GM19324 (cell line): ENCODE results near the gene NCAPD3.

Experiments
- ATAC-seq: cut with Tn5 transposase; IDR thresholded peaks from one replicate; pipeline ENCODE4 v1.9.1; 2021; ENCODE audit warnings: mild to moderate bottlenecking, moderate library complexity; ENCODE audit not compliant: unreplicated experiment, low FRiP score

The NCAPD3 gene

DNA sequence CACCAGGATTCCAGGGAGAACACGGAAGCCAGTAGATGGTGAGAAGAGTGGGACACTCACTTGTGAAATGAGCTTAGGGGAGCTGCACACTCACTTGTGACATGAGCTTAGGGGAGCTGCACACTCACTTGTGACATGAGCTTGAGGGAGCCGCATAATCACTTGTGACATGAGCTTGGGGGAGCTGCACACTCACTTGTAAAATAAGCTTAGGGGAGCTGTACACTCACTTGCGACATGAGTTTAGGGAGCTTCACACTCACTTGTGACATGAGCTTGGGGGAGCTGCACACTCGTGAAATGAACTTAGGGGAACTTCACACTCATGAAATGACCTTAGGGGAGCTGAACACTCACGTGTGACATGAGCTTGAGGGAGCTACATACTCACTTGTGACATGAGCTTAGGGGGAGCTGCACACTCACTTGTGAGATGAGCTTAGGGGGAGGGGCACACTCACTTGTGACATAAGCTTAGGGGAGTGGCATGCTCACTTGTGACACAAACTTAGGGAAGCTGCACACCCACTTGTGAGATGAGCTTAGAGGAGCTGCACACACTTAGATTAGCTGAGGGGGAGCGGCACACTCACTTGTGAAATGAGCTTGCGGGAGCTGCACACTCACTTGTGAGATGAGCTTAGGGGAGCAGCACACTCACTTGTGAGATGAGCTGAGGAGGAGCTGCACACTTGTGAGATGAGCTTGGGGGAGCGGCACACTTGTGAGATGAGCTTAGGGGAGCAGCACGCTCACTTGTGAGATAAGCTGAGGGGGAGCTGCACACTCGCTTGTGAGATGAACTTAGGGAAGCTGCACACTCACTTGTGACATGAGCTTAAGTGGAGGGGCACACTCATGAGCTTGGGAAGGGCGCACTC lies 59.0 kb downstream of the NCAPD3 start:
- ATAC-seq, result no peak

DNA sequence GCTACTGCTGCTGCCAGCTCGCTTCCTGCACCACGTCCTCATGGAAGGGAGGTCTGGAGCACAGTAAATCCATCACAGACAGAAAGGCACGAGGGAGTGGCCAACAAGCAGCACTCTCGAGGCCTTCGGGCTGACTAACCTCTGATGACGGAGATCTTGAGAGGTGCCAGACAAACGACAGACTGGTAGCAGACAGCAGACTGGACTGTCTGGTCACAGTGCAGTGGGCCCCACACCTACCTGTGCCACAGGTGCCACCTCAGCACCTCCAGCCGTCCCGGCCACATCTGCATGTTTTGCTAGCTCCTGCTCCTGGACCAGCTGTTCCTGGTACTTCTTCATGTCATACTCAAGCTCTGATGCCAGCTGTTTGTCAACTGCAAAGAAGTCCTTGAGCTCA lies 64.1 kb downstream of the NCAPD3 start:
- no peak for ATAC-seq

DNA sequence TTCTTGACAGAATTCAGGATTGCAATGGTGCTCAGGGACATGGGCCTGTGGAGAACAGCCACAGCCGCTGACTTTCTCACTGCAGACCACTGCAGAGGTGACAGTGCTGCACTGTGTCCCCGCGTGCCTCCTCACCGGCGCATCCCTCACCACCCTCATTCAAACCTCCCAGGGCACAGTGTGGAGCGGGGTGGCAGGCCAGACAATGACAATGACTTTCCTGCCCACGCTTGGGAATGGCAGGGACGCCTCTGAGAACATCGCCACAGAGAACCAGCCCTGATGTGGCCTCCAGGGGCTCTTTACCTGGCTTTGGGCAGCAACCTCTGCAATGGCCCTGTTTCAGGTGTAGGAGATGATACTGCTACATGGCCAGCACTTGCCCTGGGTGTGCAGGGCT lies 65.7 kb downstream of the NCAPD3 start:
- no peak for ATAC-seq

DNA sequence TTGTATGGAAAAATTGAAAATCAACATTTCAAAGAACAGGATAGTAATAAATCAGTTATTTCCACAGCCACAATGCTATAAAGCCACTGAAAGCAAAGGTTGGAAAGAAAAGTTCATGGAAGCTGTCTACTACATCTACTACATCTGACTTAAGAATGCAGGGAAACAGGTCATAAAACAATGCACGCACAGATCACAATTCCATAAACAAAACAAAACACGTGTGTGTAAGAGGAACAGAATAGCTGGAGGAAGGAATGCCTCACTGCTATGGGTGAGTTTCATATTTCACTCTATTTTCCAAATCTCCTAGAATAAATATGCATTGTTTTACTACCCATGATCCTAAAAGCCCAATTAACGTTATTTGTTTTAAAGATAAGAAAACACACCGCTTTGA lies 66.3 kb downstream of the NCAPD3 start:
- ATAC-seq, result no peak

DNA sequence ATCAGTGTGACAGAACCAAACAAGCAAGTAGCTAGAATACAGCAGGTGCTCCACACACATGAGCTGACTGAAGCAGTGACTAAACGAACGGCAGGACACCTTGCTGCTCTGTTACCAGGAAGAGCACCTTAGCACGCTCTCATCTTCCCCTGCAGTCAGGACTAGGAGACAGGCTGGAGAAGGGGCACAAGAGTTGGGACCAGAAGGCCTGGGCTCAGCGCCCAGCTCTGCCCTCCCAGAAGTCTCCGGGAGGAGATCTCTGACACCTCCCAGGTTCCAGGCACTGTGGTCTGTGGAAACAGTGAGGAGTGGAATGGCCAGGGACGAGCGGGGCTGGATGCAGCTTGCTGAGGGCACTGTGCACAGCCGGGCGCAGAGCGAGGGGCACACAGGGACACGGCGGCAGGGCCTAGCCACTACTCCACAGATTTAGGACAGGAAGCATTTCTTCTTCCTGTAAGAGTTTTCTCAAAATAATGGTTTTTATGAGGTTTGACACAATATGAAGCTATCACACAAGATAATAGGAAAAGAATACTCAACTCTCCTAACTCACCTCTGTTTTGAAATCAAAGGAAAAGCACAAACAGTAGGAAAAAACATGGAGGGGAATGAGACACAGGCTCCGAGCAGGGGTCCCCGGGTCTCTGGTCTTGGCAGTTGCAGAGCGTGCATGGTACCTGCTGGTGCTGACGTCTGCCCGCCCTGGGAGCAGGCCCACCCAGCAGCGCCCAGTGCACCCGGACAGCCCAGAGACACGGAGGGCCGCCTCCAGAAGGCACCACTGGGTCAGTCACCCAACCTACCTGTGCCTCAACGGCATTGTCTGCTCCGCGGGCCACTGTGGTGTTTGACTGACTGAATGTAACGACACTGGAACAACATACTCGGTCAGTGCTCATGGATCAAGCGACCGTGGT lies 67.6 kb downstream of the NCAPD3 start:
- ATAC-seq, result no peak

DNA sequence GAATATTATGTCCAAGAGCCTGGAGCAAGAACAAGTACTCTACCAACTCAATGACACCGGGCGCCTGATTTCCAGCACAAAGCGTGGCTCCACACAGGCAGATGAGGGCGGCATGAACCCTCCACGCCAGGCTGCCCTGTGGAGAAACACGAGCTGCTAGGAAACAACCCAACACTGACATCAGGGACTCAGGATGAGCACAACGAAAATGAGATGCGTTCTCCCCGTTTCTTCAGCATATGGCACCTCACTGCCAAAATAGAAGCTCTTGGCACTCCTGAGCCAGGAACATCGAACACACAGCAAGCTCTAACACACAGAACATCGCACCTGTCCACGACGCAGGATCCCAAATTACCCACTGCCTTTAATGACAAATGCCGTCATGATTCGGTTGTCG lies 68.3 kb downstream of the NCAPD3 start:
- ATAC-seq, result no peak

DNA sequence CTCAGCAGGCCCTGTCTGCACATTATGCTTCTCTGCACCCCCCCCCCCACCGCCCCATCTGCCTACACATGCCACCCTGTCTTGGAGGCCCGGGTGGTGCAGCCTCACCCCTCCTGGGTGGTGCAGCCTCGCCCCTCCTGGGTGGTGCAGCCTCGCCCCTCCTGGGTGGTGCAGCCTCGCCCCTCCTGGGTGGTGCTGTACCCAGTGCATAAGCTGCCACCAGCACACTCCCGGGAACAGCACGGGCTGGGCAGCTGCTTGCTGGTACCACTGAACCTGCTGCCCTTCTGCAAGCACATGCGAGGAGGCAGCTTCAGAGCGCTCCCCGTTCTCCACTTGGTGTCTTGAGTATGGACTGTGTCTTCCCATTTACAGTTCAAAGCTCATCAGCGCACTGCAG lies 69.3 kb downstream of the NCAPD3 start:
- no peak for ATAC-seq

DNA sequence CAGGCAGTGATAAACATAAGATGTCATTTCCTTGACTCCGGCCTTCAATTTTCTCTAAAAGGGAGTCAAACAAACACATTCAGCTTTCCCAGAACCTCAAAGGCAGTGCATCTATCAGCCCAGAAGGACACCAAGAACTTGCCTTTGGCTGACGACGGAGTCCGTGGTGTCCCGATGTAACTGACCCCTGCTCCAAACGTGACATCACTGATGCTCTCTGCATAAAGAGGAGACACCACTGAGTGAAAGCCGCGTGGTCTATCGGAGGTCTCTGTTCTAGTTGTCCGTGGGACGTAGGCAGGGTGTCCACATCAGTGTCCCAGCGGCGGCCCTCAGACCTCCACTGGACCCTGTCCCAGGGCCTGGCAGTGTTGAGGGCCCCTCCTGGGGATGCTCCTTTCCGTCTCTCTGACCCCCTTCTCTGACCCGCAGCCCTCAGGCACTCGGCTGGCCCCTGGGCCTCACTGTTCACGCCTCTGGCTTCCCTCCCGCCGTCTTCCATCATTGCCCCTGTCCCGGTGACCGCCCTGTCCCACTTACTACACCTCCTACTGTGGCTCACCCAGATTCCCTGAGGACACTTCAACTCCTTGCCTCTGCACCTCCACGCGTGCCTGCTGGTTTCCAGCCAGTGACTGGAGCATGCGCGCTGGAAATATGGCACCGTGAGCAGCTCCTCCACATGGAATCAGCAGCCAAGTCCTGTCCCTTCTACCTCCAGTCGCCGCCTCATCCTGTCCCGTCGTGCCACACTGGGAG lies 70.4 kb downstream of the NCAPD3 start:
- ATAC-seq, result no peak

DNA sequence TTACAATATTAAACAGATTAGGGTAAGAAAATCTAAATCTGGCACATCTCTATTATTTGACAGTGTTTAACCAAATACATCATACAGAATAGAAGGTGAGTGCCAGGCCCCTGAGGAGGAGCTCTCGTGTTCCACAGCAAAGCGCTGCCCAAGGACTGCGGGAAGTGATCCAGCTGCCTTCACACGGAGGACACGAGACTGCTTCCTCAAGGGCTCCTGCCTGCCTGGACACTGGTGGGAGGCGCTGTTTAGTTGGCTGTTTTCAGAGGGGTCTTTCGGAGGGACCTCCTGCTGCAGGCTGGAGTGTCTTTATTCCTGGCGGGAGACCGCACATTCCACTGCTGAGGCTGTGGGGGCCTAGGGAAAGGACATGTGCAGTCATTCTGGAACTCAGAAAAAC lies 71.1 kb downstream of the NCAPD3 start:
- no peak for ATAC-seq

DNA sequence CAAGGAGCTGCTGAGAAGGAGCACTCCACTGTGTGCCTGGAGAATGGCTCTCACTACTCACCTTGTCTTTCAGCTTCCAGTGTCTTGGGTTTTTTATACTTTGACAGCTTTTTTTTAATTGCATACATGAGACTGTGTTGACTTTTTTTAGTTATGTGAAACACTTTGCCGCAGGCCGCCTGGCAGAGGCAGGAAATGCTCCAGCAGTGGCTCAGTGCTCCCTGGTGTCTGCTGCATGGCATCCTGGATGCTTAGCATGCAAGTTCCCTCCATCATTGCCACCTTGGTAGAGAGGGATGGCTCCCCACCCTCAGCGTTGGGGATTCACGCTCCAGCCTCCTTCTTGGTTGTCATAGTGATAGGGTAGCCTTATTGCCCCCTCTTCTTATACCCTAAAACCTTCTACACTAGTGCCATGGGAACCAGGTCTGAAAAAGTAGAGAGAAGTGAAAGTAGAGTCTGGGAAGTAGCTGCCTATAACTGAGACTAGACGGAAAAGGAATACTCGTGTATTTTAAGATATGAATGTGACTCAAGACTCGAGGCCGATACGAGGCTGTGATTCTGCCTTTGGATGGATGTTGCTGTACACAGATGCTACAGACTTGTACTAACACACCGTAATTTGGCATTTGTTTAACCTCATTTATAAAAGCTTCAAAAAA lies 72.6 kb downstream of the NCAPD3 start:
- ATAC-seq, result no peak

DNA sequence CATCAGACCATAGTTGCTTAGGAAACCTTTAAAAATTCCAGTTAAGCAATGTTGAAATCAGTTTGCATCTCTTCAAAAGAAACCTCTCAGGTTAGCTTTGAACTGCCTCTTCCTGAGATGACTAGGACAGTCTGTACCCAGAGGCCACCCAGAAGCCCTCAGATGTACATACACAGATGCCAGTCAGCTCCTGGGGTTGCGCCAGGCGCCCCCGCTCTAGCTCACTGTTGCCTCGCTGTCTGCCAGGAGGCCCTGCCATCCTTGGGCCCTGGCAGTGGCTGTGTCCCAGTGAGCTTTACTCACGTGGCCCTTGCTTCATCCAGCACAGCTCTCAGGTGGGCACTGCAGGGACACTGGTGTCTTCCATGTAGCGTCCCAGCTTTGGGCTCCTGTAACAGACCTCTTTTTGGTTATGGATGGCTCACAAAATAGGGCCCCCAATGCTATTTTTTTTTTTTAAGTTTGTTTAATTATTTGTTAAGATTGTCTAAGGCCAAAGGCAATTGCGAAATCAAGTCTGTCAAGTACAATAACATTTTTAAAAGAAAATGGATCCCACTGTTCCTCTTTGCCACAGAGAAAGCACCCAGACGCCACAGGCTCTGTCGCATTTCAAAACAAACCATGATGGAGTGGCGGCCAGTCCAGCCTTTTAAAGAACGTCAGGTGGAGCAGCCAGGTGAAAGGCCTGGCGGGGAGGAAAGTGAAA lies 73.4 kb downstream of the NCAPD3 start:
- no peak for ATAC-seq

DNA sequence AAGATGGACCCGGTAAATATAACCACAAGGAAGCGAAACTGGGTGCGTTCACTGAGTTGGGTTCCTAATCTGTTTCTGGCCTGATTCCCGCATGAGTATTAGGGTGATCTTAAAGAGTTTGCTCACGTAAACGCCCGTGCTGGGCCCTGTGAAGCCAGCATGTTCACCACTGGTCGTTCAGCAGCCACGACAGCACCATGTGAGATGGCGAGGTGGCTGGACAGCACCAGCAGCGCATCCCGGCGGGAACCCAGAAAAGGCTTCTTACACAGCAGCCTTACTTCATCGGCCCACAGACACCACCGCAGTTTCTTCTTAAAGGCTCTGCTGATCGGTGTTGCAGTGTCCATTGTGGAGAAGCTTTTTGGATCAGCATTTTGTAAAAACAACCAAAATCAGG lies 74.4 kb downstream of the NCAPD3 start:
- ATAC-seq, result no peak

DNA sequence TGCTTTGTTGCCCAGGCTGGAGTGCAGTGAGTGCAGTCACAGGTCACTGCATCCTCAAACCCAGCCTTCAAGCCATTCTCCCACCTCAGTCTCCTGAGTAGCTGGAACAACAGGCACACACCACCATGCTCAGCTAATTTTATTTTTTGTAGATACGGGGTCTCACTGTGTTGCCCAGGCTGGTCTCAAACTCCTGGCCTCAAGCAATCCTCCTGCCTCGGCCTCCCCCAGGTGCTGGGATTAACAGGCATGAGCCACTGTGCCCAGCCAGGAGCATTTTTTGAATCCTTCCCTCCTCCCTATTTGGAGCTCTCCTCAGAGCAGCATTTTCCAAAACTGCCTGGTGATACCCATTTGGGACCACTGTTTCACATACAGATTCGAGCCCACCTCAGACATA lies 77.2 kb downstream of the NCAPD3 start:
- no peak for ATAC-seq

DNA sequence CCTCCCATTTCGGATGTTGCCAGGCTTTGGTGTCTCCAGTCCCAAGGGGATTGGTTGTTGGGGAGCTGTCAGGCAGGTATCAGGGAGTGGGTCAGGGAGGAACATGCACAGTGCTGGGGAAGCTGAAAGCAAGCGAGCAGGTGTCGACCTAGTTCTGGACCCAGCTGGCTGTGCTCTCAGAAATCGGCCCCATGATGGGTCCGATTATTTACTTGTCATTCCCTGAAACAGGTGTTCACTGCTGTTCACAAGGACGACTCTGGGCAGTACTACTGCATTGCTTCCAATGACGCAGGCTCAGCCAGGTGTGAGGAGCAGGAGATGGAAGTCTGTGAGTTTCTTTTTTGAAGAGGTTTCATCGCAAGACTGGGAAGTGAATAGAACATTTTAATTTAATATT lies 78.1 kb downstream of the NCAPD3 start:
- ATAC-seq, result no peak

DNA sequence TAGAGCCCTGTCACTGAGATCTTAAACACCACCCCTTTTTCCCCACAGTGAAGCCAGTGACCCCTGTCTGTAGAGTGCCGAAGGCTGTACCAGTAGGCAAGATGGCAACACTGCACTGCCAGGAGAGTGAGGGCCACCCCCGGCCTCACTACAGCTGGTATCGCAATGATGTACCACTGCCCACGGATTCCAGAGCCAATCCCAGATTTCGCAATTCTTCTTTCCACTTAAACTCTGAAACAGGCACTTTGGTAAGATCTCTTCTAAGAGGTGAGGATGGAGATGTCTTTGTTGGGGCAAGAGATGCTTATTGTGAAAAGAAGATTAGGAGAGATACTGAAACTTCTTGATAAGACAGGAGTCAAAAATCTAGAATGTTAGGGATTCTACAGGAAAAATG lies 79.0 kb downstream of the NCAPD3 start:
- ATAC-seq, result no peak

DNA sequence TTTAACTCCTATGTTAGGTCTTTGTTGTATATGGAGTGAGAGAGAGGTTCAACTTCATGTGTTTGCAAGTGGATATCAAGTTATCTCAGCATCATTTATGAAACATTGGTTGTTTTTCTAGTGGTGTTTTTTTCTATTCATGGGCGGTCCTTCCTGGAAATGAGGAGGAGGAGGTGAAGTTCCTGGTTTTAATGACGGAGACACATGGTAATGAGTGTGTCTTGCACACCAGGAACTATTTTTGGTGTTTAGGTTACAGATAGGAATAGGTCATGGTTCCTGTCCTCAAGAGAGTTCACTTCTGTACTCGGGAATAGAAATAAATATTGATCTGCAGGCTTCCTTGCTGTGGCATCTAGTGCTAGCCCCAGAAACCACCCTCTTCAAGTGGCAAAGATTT lies 80.0 kb downstream of the NCAPD3 start:
- no peak for ATAC-seq

DNA sequence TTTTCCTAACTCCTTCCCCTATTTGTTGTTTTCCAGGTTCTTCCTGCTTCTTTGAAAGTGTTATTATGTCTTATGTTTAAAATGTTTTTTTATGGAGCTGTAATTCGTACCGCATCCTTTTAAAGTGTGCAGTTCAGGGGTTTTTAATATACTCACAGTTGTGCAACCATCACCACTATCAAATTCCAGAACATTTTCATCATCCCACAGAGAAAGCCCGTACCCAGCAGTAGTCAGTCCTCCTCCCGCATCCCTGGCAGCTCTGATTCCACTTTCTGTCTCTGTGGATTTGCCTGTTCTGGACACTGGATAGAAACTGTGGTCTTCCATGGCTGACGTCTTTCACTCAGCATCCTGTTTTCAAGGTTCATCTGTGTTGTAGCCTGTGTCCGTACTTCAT lies 81.2 kb downstream of the NCAPD3 start:
- no peak for ATAC-seq

DNA sequence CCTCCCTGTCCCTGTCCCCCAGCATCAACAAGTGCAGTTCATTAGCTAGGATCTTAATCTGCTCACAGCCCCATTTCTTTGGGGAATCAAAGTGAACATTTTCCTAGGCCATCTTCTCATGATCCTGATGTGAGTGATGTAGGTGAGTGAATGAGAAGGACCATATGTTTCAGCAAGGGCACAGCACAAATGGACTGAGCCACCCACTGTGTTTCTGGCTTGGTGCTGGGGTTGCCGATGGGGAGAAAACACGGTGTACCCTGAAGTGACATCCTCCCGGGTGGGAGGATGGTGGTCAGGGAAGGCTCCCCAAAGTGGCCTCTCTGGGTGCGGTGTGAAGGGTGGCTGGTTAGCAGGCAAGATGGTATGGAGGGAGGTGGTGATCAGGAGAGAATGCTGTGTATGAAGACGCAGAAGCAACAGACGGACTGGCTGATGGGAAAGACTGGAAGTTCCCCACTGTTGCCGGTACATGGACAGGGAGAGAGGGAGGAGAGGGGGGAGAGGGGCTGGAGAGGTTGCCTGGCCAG lies 82.7 kb downstream of the NCAPD3 start:
- ATAC-seq, result no peak

DNA sequence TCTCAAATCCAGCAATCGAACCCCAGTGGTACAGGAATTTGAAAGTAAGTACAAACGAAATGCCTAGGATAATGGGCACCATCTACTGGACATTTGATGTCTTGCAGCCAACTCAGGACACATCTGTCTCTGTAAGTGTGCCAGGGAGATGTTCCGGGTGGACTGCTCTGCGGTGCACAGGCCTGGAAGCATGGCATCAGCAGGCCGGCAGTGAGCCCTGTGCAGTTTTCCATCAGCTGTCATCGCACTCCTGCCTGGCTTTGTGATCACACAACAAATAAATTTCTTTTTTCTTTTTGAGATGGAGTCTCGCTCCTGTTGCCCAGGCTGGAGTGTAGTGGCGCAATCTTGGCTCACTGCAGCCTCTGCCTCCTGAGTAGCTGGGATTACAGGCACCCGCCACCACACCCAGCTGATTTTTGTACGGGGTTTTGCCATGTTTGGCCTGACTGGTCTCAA lies 83.9 kb downstream of the NCAPD3 start:
- no peak for ATAC-seq
